GM19025 (cell line): Measurements from ENCODE around the gene ZBTB34.

Source experiments
- ATAC-seq: cut with Tn5 transposase; IDR thresholded peaks from one replicate; pipeline ENCODE4 v1.9.1; 2021; ENCODE audit warnings: mild to moderate bottlenecking, low read depth, moderate library complexity; ENCODE audit not compliant: unreplicated experiment

Gene ZBTB34

GRCh38 chr9:126915846-126916543, 55.6 kb downstream of the ZBTB34 start:
- ATAC-seq: no peak

- no peak for ATAC-seq
Measured at GRCh38 chr9:126916909-126917308, 56.5 kb downstream of the ZBTB34 start.

GRCh38 chr9:126919193-126919592, 58.8 kb downstream of the ZBTB34 start:
- ATAC-seq: no peak

GRCh38 chr9:126925876-126926275, 65.4 kb downstream of the ZBTB34 start:
- ATAC-seq: no peak

GRCh38 chr9:126926364-126926763, 65.9 kb downstream of the ZBTB34 start:
- no peak for ATAC-seq

- no peak for ATAC-seq
Measured at GRCh38 chr9:126927419-126927818, 67.0 kb downstream of the ZBTB34 start.

- ATAC-seq: no peak
Measured at GRCh38 chr9:126932871-126933321, 72.5 kb downstream of the ZBTB34 start.

- ATAC-seq: no peak
Measured at GRCh38 chr9:126933334-126933980, 73.0 kb downstream of the ZBTB34 start.

- no peak for ATAC-seq
Measured at GRCh38 chr9:126934441-126934840, 74.0 kb downstream of the ZBTB34 start.
